ENCODE measurements around the gene TMEM129.

TMEM129 gene

GRCh38 chr4:1745697-1746096, 24.6 kb upstream of the TMEM129 start:
- H3K27ac Mint-ChIP-seq (ENCODE audit: low read depth) = no peak overlapping the region
- no peaks in the 10 kb centered on the region for H3K4me1 Mint-ChIP-seq
- peaks cover 13% of the 10 kb centered on the region for H3K36me3 Mint-ChIP-seq (ENCODE audit: insufficient read depth)
- ATAC-seq (replicated peaks; ENCODE audit: extremely low read depth, poor library complexity, severe bottlenecking) (no peak), DNase-seq (ENCODE audit: low spot score in 2 of 2) (no peak)
- H3K4me3 Mint-ChIP-seq = no peak overlapping the region
- no peaks in the 10 kb centered on the region for H3K9me3 Mint-ChIP-seq
- H3K27me3 Mint-ChIP-seq = no peaks in the 10 kb centered on the region

GRCh38 chr4:1745165-1745564, 24.0 kb upstream of the TMEM129 start:
- no peak for ATAC-seq (replicated peaks; ENCODE audit: extremely low read depth, poor library complexity, severe bottlenecking)
- Mint-ChIP-seq H3K36me3 (ENCODE audit: insufficient read depth) (peaks cover 18% of the 10 kb centered on the region), H3K4me1 (no peaks in the 10 kb centered on the region), H3K27me3 (no peaks in the 10 kb centered on the region), H3K27ac (ENCODE audit: low read depth) (peak overlapping the region; percentile 19), H3K9me3 (no peaks in the 10 kb centered on the region), H3K4me3 (no peak overlapping the region)
- DNase-seq (ENCODE audit: low spot score in 2 of 2) = no peak

GRCh38 chr4:1744552-1744951, 23.4 kb upstream of the TMEM129 start:
- Mint-ChIP-seq H3K4me3 (no peak overlapping the region), H3K27me3 (no peaks in the 10 kb centered on the region), H3K9me3 (no peaks in the 10 kb centered on the region), H3K36me3 (ENCODE audit: insufficient read depth) (peaks cover 22% of the 10 kb centered on the region), H3K27ac (ENCODE audit: low read depth) (peak overlapping the region; percentile 19), H3K4me1 (no peaks in the 10 kb centered on the region)
- no peak for DNase-seq (ENCODE audit: low spot score in 2 of 2)
- ATAC-seq (replicated peaks; ENCODE audit: extremely low read depth, poor library complexity, severe bottlenecking) = no peak

GRCh38 chr4:1743975-1744374, 22.9 kb upstream of the TMEM129 start:
- no peak for DNase-seq (ENCODE audit: low spot score in 2 of 2)
- no peaks in the 10 kb centered on the region for H3K27me3 Mint-ChIP-seq
- H3K9me3 Mint-ChIP-seq = no peaks in the 10 kb centered on the region
- no peak for ATAC-seq (replicated peaks; ENCODE audit: extremely low read depth, poor library complexity, severe bottlenecking)
- no peak overlapping the region for H3K27ac Mint-ChIP-seq (ENCODE audit: low read depth)
- H3K36me3 Mint-ChIP-seq (ENCODE audit: insufficient read depth) = peaks cover 24% of the 10 kb centered on the region
- H3K4me1 Mint-ChIP-seq = no peaks in the 10 kb centered on the region
- H3K4me3 Mint-ChIP-seq = no peak overlapping the region

- no peak overlapping the region for H3K4me3 Mint-ChIP-seq
- no peaks in the 10 kb centered on the region for H3K4me1 Mint-ChIP-seq
- H3K27ac Mint-ChIP-seq (ENCODE audit: low read depth) = no peak overlapping the region
- DNase-seq (ENCODE audit: low spot score in 2 of 2) (no peak), ATAC-seq (replicated peaks; ENCODE audit: extremely low read depth, poor library complexity, severe bottlenecking) (no peak)
- H3K27me3 Mint-ChIP-seq = no peaks in the 10 kb centered on the region
- peaks cover 3% of the 10 kb centered on the region for H3K9me3 Mint-ChIP-seq
- peaks cover 27% of the 10 kb centered on the region for H3K36me3 Mint-ChIP-seq (ENCODE audit: insufficient read depth)
Measured at GRCh38 chr4:1743551-1743950, 22.4 kb upstream of the TMEM129 start.

- no peak for ATAC-seq (replicated peaks; ENCODE audit: extremely low read depth, poor library complexity, severe bottlenecking)
- peak overlapping the region; percentile 64 for H3K27ac Mint-ChIP-seq (ENCODE audit: low read depth)
- no peak for DNase-seq (ENCODE audit: low spot score in 2 of 2)
- no peak overlapping the region for H3K4me3 Mint-ChIP-seq
- no peaks in the 10 kb centered on the region for H3K27me3 Mint-ChIP-seq
- H3K36me3 Mint-ChIP-seq (ENCODE audit: insufficient read depth) = peaks cover 33% of the 10 kb centered on the region
- H3K9me3 Mint-ChIP-seq = peaks cover 5% of the 10 kb centered on the region
- H3K4me1 Mint-ChIP-seq = no peaks in the 10 kb centered on the region
Measured at GRCh38 chr4:1741208-1741607, 20.1 kb upstream of the TMEM129 start.

GRCh38 chr4:1740021-1740545, 19.0 kb upstream of the TMEM129 start:
- Mint-ChIP-seq H3K4me3 (no peak overlapping the region), H3K4me1 (no peaks in the 10 kb centered on the region), H3K9me3 (peaks cover 5% of the 10 kb centered on the region), H3K27me3 (no peaks in the 10 kb centered on the region), H3K27ac (ENCODE audit: low read depth) (no peak overlapping the region), H3K36me3 (ENCODE audit: insufficient read depth) (peaks cover 32% of the 10 kb centered on the region)
- ATAC-seq (replicated peaks; ENCODE audit: extremely low read depth, poor library complexity, severe bottlenecking) = no peak
- DNase-seq (ENCODE audit: low spot score in 2 of 2) = no peak

- ATAC-seq (replicated peaks; ENCODE audit: extremely low read depth, poor library complexity, severe bottlenecking) = no peak
- no peak for DNase-seq (ENCODE audit: low spot score in 2 of 2)
- Mint-ChIP-seq H3K36me3 (ENCODE audit: insufficient read depth) (peaks cover 36% of the 10 kb centered on the region), H3K27me3 (no peaks in the 10 kb centered on the region), H3K9me3 (peaks cover 5% of the 10 kb centered on the region), H3K4me1 (no peaks in the 10 kb centered on the region), H3K27ac (ENCODE audit: low read depth) (no peak overlapping the region), H3K4me3 (no peak overlapping the region)
Measured at GRCh38 chr4:1739358-1739757, 18.2 kb upstream of the TMEM129 start.

GRCh38 chr4:1738410-1738809, 17.3 kb upstream of the TMEM129 start:
- DNase-seq (ENCODE audit: low spot score in 2 of 2) = no peak
- ATAC-seq (replicated peaks; ENCODE audit: extremely low read depth, poor library complexity, severe bottlenecking) = no peak
- peaks cover 37% of the 10 kb centered on the region for H3K36me3 Mint-ChIP-seq (ENCODE audit: insufficient read depth)
- H3K9me3 Mint-ChIP-seq = peaks cover 5% of the 10 kb centered on the region
- H3K27ac Mint-ChIP-seq (ENCODE audit: low read depth) = no peak overlapping the region
- no peaks in the 10 kb centered on the region for H3K4me1 Mint-ChIP-seq
- H3K4me3 Mint-ChIP-seq = no peak overlapping the region
- H3K27me3 Mint-ChIP-seq = no peaks in the 10 kb centered on the region

- H3K4me1 Mint-ChIP-seq = no peaks in the 10 kb centered on the region
- DNase-seq (ENCODE audit: low spot score in 2 of 2) = no peak
Measured at GRCh38 chr4:1737666-1738065, 16.5 kb upstream of the TMEM129 start.

GRCh38 chr4:1736812-1737211, 15.7 kb upstream of the TMEM129 start:
- ATAC-seq (replicated peaks; ENCODE audit: extremely low read depth, poor library complexity, severe bottlenecking) (no peak), DNase-seq (ENCODE audit: low spot score in 2 of 2) (no peak)
- H3K27ac Mint-ChIP-seq (ENCODE audit: low read depth) = no peak overlapping the region
- H3K4me3 Mint-ChIP-seq = no peak overlapping the region
- H3K9me3 Mint-ChIP-seq = peaks cover 5% of the 10 kb centered on the region
- H3K36me3 Mint-ChIP-seq (ENCODE audit: insufficient read depth) = peaks cover 42% of the 10 kb centered on the region
- no peaks in the 10 kb centered on the region for H3K4me1 Mint-ChIP-seq
- H3K27me3 Mint-ChIP-seq = no peaks in the 10 kb centered on the region

More at GRCh38 chr4:1737666-1738065, 16.5 kb upstream of the TMEM129 start:
- peaks cover 5% of the 10 kb centered on the region for H3K9me3 Mint-ChIP-seq
- H3K27me3 Mint-ChIP-seq = no peaks in the 10 kb centered on the region
- H3K27ac Mint-ChIP-seq (ENCODE audit: low read depth) = no peak overlapping the region
- peaks cover 42% of the 10 kb centered on the region for H3K36me3 Mint-ChIP-seq (ENCODE audit: insufficient read depth)
- ATAC-seq (replicated peaks; ENCODE audit: extremely low read depth, poor library complexity, severe bottlenecking) = no peak
- no peak overlapping the region for H3K4me3 Mint-ChIP-seq

GRCh38 chr4:1735215-1735614, 14.1 kb upstream of the TMEM129 start:
- no peaks in the 10 kb centered on the region for H3K27me3 Mint-ChIP-seq
- no peak overlapping the region for H3K27ac Mint-ChIP-seq (ENCODE audit: low read depth)

GRCh38 chr4:1732911-1733310, 11.8 kb upstream of the TMEM129 start:
- Mint-ChIP-seq H3K27me3 (no peaks in the 10 kb centered on the region), H3K9me3 (no peaks in the 10 kb centered on the region), H3K36me3 (ENCODE audit: insufficient read depth) (peaks cover 29% of the 10 kb centered on the region), H3K4me3 (no peak overlapping the region), H3K4me1 (peaks cover 16% of the 10 kb centered on the region), H3K27ac (ENCODE audit: low read depth) (no peak overlapping the region)
- no peak for DNase-seq (ENCODE audit: low spot score in 2 of 2)
- ATAC-seq (replicated peaks; ENCODE audit: extremely low read depth, poor library complexity, severe bottlenecking) = no peak

More at GRCh38 chr4:1735215-1735614, 14.1 kb upstream of the TMEM129 start:
- peaks cover 5% of the 10 kb centered on the region for H3K9me3 Mint-ChIP-seq
- DNase-seq (ENCODE audit: low spot score in 2 of 2) = no peak
- no peak for ATAC-seq (replicated peaks; ENCODE audit: extremely low read depth, poor library complexity, severe bottlenecking)
- peaks cover 34% of the 10 kb centered on the region for H3K36me3 Mint-ChIP-seq (ENCODE audit: insufficient read depth)
- H3K4me1 Mint-ChIP-seq = no peaks in the 10 kb centered on the region
- H3K4me3 Mint-ChIP-seq = no peak overlapping the region

GRCh38 chr4:1731180-1731579, 10.1 kb upstream of the TMEM129 start:
- H3K4me1 Mint-ChIP-seq = peaks cover 29% of the 10 kb centered on the region

More at GRCh38 chr4:1731180-1731579, 10.1 kb upstream of the TMEM129 start:
- Mint-ChIP-seq H3K27me3 (no peaks in the 10 kb centered on the region), H3K9me3 (no peaks in the 10 kb centered on the region), H3K27ac (ENCODE audit: low read depth) (no peak overlapping the region), H3K4me3 (no peak overlapping the region), H3K36me3 (ENCODE audit: insufficient read depth) (peaks cover 33% of the 10 kb centered on the region)
- ATAC-seq (replicated peaks; ENCODE audit: extremely low read depth, poor library complexity, severe bottlenecking) = no peak
- no peak for DNase-seq (ENCODE audit: low spot score in 2 of 2)

Measured in central memory CD8-positive, alpha-beta T cell (primary cell).